Natural killer cell (primary cell): ENCODE results near the gene KRT32. TPM values are rescaled to one million over a fixed set of nuclear protein-coding genes. Genes with fewer than 3 reads are reported as not detected.

ENCODE experiments used
- ATAC-seq, 3 donors: fragments of 150-1000 bp in 2 of 3; fragments of 200-7000 bp in 1 of 3; cut with Tn5 transposase; 1 replicate in 1 of 3; 2 replicates in 2 of 3; pipeline ENCODE4 v1.10.0; 2021; ENCODE audit warnings: mild to moderate bottlenecking in 2 of 3, moderate library complexity in 2 of 3
- DNase-seq, 2 donors: peaks; one replicate each; pipeline versions ENCODE4 v3.0.0 to v3.0.0-alpha.2; 2013 to 2021; ENCODE audit warnings: mixed read lengths in 1 of 2
- H3K27ac ChIP-seq: one replicate; pipeline ENCODE4 v1.5.1; 2013; ENCODE audit warnings: mild to moderate bottlenecking, low read length
- H3K27me3 ChIP-seq: one replicate; pipeline ENCODE4 v1.6.1; 2013; ENCODE audit warnings: low read length; ENCODE audit not compliant: control insufficient read depth, insufficient read depth
- H3K36me3 ChIP-seq: one replicate; pipeline ENCODE4 v1.6.1; 2013; ENCODE audit warnings: low read length; ENCODE audit not compliant: control insufficient read depth, insufficient read depth
- H3K4me1 ChIP-seq: one replicate; pipeline ENCODE4 v1.6.1; 2013; ENCODE audit warnings: low read length; ENCODE audit not compliant: control insufficient read depth, insufficient read depth
- H3K4me3 ChIP-seq: one replicate; pipeline ENCODE4 v1.5.1; 2013; ENCODE audit warnings: low read length
- H3K9me3 ChIP-seq: one replicate; pipeline ENCODE4 v1.6.1; 2013; ENCODE audit warnings: low read length; ENCODE audit not compliant: control insufficient read depth, insufficient read depth
- H3K27ac Mint-ChIP-seq, 2 donors: one replicate each; pipeline ENCODE4 v1.8.0; 2022; ENCODE audit warnings: mild to moderate bottlenecking in 2 of 2, mixed read lengths in 2 of 2, moderate library complexity in 1 of 2
- H3K27me3 Mint-ChIP-seq, 2 donors: one replicate each; pipeline ENCODE4 v1.8.0; 2022; ENCODE audit warnings: low read depth in 2 of 2, mixed read lengths in 2 of 2
- H3K36me3 Mint-ChIP-seq: one replicate; pipeline ENCODE4 v1.8.0; 2022; ENCODE audit warnings: mixed read lengths
- H3K4me1 Mint-ChIP-seq, 2 donors: one replicate each; pipeline ENCODE4 v1.8.0; 2022; ENCODE audit warnings: mixed read lengths in 2 of 2
- H3K4me3 Mint-ChIP-seq: one replicate; pipeline ENCODE4 v1.8.0; 2022; ENCODE audit warnings: mild to moderate bottlenecking, moderate library complexity, mixed read lengths
- H3K9me3 Mint-ChIP-seq, 2 donors: one replicate each; pipeline ENCODE4 v1.8.0; 2022; ENCODE audit warnings: mixed read lengths in 2 of 2
- WGBS: methylation state at CpG from one replicate; pipeline ENCODE4 v1.1.7; 2013; ENCODE audit warnings: missing lambda C conversion rate; ENCODE audit not compliant: insufficient coverage; 5-methylcytosine and 5-hydroxymethylcytosine counted together
- intact Hi-C: fragments of 100-400 bp; cut with micrococcal nuclease; formaldehyde crosslinking; loops from one replicate; pipeline ENCODE4 v1.14.2; 2022
- total RNA-seq, 4 donors: library from RNA; stranded (reverse); fragments of 120-200 nt in 1 of 4; gene quantifications; one replicate each; pipeline versions ENCODE4 v1.2.3 to v1.2.4, GENCODE V29; 2013 to 2022
- TF ChIP-seq, protein P1 (sequence below): fragments of 200-600 bp; IDR thresholded peaks from one replicate; pipeline ENCODE4 v1.8.0; 2022; ENCODE audit warnings: antibody characterized with exemption

Gene KRT32
- total RNA-seq, 3 donors from 2014 or later (not counting 1 experiment from before 2014, with no cell fraction given): not detected

GRCh38 chr17:41486809-41487530, 19.8 kb upstream of the KRT32 start:
- Histone ChIP-seq H3K27me3 (no peaks in the 10 kb centered on the region), H3K27ac (no peak overlapping the region), H3K36me3 (no peaks in the 10 kb centered on the region), H3K4me3 (no peak overlapping the region), H3K9me3 (no peaks in the 10 kb centered on the region), H3K4me1 (peaks cover 5% of the 10 kb centered on the region)
- TF ChIP-seq, protein P1, sequence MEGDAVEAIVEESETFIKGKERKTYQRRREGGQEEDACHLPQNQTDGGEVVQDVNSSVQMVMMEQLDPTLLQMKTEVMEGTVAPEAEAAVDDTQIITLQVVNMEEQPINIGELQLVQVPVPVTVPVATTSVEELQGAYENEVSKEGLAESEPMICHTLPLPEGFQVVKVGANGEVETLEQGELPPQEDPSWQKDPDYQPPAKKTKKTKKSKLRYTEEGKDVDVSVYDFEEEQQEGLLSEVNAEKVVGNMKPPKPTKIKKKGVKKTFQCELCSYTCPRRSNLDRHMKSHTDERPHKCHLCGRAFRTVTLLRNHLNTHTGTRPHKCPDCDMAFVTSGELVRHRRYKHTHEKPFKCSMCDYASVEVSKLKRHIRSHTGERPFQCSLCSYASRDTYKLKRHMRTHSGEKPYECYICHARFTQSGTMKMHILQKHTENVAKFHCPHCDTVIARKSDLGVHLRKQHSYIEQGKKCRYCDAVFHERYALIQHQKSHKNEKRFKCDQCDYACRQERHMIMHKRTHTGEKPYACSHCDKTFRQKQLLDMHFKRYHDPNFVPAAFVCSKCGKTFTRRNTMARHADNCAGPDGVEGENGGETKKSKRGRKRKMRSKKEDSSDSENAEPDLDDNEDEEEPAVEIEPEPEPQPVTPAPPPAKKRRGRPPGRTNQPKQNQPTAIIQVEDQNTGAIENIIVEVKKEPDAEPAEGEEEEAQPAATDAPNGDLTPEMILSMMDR: peak; percentile 47
- DNase-seq (peak in 1 of 2 donors; percentile 40), ATAC-seq (peak in 2 of 3 donors; percentile 31 to 37)
- H3K27me3 Mint-ChIP-seq: peaks cover 2 to 6% of the 10 kb centered on the region in 2 donors
- no peak overlapping the region for H3K27ac Mint-ChIP-seq
- no peaks in the 10 kb centered on the region for H3K36me3 Mint-ChIP-seq
- H3K4me3 Mint-ChIP-seq: no peak overlapping the region
- intact Hi-C loops: no loop called here
- no peaks in the 10 kb centered on the region for H3K4me1 Mint-ChIP-seq
- no peaks in the 10 kb centered on the region for H3K9me3 Mint-ChIP-seq
- WGBS: 65% methylated on average over 29 of the region's 29 CpGs

GRCh38 chr17:41486316-41486715, 19.1 kb upstream of the KRT32 start:
- WGBS: 92% methylated on average over 13 of the region's 13 CpGs
- Mint-ChIP-seq H3K27me3 (peaks cover 2 to 6% of the 10 kb centered on the region in 2 donors), H3K27ac (no peak overlapping the region), H3K9me3 (no peaks in the 10 kb centered on the region), H3K36me3 (no peaks in the 10 kb centered on the region), H3K4me1 (no peaks in the 10 kb centered on the region), H3K4me3 (no peak overlapping the region)
- DNase-seq (no peak), ATAC-seq (no peak)
- Histone ChIP-seq H3K36me3 (no peaks in the 10 kb centered on the region), H3K27ac (no peak overlapping the region), H3K27me3 (no peaks in the 10 kb centered on the region), H3K9me3 (no peaks in the 10 kb centered on the region), H3K4me3 (no peak overlapping the region), H3K4me1 (peaks cover 5% of the 10 kb centered on the region)
- TF ChIP-seq, protein P1: no peak
- intact Hi-C loops: no loop called here

DNA sequence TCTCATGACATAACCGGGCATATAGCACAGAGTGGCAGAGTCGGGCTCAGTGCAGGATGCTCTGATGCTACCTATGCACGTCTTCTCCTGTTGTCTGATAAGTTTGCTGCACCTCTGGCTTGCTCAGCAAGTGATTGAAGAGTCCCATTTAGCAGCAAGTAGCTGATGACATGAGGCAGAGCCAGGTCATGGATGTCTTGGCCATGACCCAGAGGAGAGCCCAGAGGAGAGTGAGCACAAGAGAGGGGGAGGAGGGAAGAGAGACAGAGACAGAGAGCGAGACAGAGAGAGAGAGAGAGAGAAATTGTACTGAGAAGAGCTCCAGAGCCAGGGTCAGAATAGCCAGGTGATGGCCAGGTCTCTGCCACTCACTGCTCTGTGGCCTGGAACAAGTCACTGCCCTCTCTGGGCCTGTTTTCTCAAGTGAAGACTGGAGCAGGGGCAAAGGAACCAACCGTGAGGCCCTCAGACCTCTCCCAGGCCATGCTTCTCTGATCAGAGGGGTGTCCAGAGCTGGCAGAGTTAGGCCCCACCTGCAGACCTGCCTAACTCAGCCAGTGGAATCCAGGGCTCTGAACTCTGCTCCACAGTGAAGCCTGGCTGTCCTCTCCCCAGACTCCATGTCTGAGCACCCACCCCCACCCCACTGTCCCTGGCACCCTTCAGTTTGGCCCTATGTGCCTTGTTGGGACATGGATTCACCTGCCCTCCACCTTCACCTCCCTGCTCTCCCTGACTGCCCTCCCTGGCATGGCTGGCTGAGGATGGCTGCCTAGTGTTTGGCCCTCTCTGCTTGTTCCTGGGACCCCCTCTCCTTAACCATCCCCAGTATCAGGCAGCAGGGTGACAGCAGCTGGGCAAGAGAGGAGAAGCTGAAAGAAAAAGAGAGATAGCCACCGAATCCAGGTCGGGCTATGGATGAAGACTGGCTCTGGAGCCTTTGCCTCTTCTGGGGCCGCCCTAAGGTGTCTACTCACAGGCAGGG, 18.0 kb upstream of the KRT32 start:
- Histone ChIP-seq H3K27me3 (no peaks in the 10 kb centered on the region), H3K4me3 (no peak overlapping the region), H3K4me1 (peaks cover 4% of the 10 kb centered on the region), H3K27ac (no peak overlapping the region), H3K36me3 (no peaks in the 10 kb centered on the region), H3K9me3 (no peaks in the 10 kb centered on the region)
- TF ChIP-seq, protein P1: no peak
- ATAC-seq (no peak), DNase-seq (no peak)
- H3K9me3 Mint-ChIP-seq: no peaks in the 10 kb centered on the region
- intact Hi-C loops: no loop called here
- no peaks in the 10 kb centered on the region for H3K36me3 Mint-ChIP-seq
- H3K27ac Mint-ChIP-seq: no peak overlapping the region
- no peak overlapping the region for H3K4me3 Mint-ChIP-seq
- WGBS: 90% methylated on average over 8 of the region's 8 CpGs
- H3K27me3 Mint-ChIP-seq: peaks cover 2 to 6% of the 10 kb centered on the region in 2 donors
- H3K4me1 Mint-ChIP-seq: no peaks in the 10 kb centered on the region
